ENCODE measurements around the gene ZNF230. TPM values are rescaled to one million over a fixed set of nuclear protein-coding genes. Genes with fewer than 3 reads are reported as not detected.
A peak's percentile ranks its signal among the peaks of the same experiment; 100 is the strongest.

Gene ZNF230
- 1 to 10 TPM; 3.8 to 5.7 TPM for total RNA-seq
- polyA plus RNA-seq (2013, experiment 1 of 2) = 3.2 TPM
- 3.6 TPM for polyA plus RNA-seq (2013, experiment 2 of 2)
- long read RNA-seq, experiment 1 = 0 reads
- long read RNA-seq, experiment 2, full-length matches to known transcripts = 2 of 2 reads
- long read RNA-seq, experiment 2, partial matches to known transcripts = 0 of 2 reads
- long read RNA-seq, experiment 2, other reads (novel, unspliced or antisense) = 0 of 2 reads
- long read RNA-seq, experiment 3, full-length matches to known transcripts = 14 of 16 reads
- long read RNA-seq, experiment 3, partial matches to known transcripts = 1 of 16 reads
- long read RNA-seq, experiment 3, other reads (novel, unspliced or antisense) = 1 of 16 reads
- long read RNA-seq, experiment 4, full-length matches to known transcripts = 10 of 11 reads
- long read RNA-seq, experiment 4, partial matches to known transcripts = 1 of 11 reads
- long read RNA-seq, experiment 4, other reads (novel, unspliced or antisense) = 0 of 11 reads

GRCh38 chr19:44002566-44003460, at the start of gene ZNF230:
TSS of gene ZNF230 (plus strand) at chr19:44002957. CDS start at chr19:44007079, 4,122 bp downstream.
- no peaks in the 10 kb centered on the region for H3K27me3 ChIP-seq (ENCODE audit: control insufficient read depth, insufficient read depth, low read length, poor library complexity, severe bottlenecking)
- peak within 1 kb of the TSS; percentile 49 for H3K9ac ChIP-seq (ENCODE audit: extremely low read depth, low read length, poor library complexity, severe bottlenecking)
- no peak within 1 kb of the TSS for H3K27ac ChIP-seq (ENCODE audit: low read depth, low read length)
- peak; percentile 95 for DNase-seq
- H3K4me1 ChIP-seq (ENCODE audit: control insufficient read depth, insufficient read depth, low read length) = no peaks in the 10 kb centered on the region
- peak within 1 kb of the TSS; percentile 86 for H3K27ac Mint-ChIP-seq
- peaks cover 14% of the 10 kb centered on the region for H3K27me3 Mint-ChIP-seq (ENCODE audit: insufficient read depth)
- H3K36me3 Mint-ChIP-seq (ENCODE audit: low read depth) = peaks cover 19% of the 10 kb centered on the region
- H3K9me3 ChIP-seq (ENCODE audit: control insufficient read depth, low read length) = no peaks in the 10 kb centered on the region
- peaks cover 9% of the 10 kb centered on the region for H3K4me1 Mint-ChIP-seq
- 1% methylated on average over 25 to 47 of the region's 48 CpGs for WGBS, 2 experiments (ENCODE audit: insufficient coverage in 1 of 2, insufficient read length in 1 of 2)
- peaks cover 6% of the 10 kb centered on the region for H3K9me3 Mint-ChIP-seq
- H3K4me3 ChIP-seq (ENCODE audit: low read length) = peak within 1 kb of the TSS; percentile 93
- peaks cover 5% of the 10 kb centered on the region for H3K36me3 ChIP-seq (ENCODE audit: control insufficient read depth, insufficient read depth, low read length)
- no peak for TF ChIP-seq CTCF (conservative IDR thresholded peaks at IDR 0.05)
- peak within 1 kb of the TSS; percentile 85 for H3K4me3 Mint-ChIP-seq

- peaks cover 40% of the 10 kb centered on the region for H3K9me3 Mint-ChIP-seq
- peaks cover 42% of the 10 kb centered on the region for H3K9me3 ChIP-seq (ENCODE audit: control insufficient read depth, low read length)
- no peak for TF ChIP-seq CTCF (conservative IDR thresholded peaks at IDR 0.05)
- H3K4me1 ChIP-seq (ENCODE audit: control insufficient read depth, insufficient read depth, low read length) = no peaks in the 10 kb centered on the region
- no peak overlapping the region for H3K9ac ChIP-seq (ENCODE audit: extremely low read depth, low read length, poor library complexity, severe bottlenecking)
- H3K27ac Mint-ChIP-seq = no peak overlapping the region
- no peaks in the 10 kb centered on the region for H3K27me3 ChIP-seq (ENCODE audit: control insufficient read depth, insufficient read depth, low read length, poor library complexity, severe bottlenecking)
- peaks cover 11% of the 10 kb centered on the region for H3K36me3 ChIP-seq (ENCODE audit: control insufficient read depth, insufficient read depth, low read length)
- no peaks in the 10 kb centered on the region for H3K4me1 Mint-ChIP-seq
- peaks cover 3% of the 10 kb centered on the region for H3K27me3 Mint-ChIP-seq (ENCODE audit: insufficient read depth)
- no peak overlapping the region for H3K27ac ChIP-seq (ENCODE audit: low read depth, low read length)
- H3K4me3 Mint-ChIP-seq = no peak overlapping the region
- H3K36me3 Mint-ChIP-seq (ENCODE audit: low read depth) = peaks cover 58% of the 10 kb centered on the region
- H3K4me3 ChIP-seq (ENCODE audit: low read length) = no peak overlapping the region
- no peak for DNase-seq
- whole genome bisulfite sequencing, 2 experiments (ENCODE audit: insufficient coverage in 1 of 2, insufficient read length in 1 of 2) = 90 to 93% methylated on average over 1 to 2 of the region's 3 CpGs
These were observed 45.9 kb upstream of the ZNF230 start for GRCh38 chr19:43956827-43957226.

- H3K36me3 Mint-ChIP-seq (ENCODE audit: low read depth) = peaks cover 63% of the 10 kb centered on the region
- TF ChIP-seq CTCF (conservative IDR thresholded peaks at IDR 0.05) = no peak
These were observed 44.9 kb upstream of the ZNF230 start for GRCh38 chr19:43957891-43958290.

More at GRCh38 chr19:43957891-43958290, 44.9 kb upstream of the ZNF230 start:
- no peak overlapping the region for H3K4me3 Mint-ChIP-seq
- no peaks in the 10 kb centered on the region for H3K4me1 Mint-ChIP-seq
- Histone ChIP-seq H3K27ac (ENCODE audit: low read depth, low read length) (no peak overlapping the region), H3K9me3 (ENCODE audit: control insufficient read depth, low read length) (peaks cover 51% of the 10 kb centered on the region), H3K36me3 (ENCODE audit: control insufficient read depth, insufficient read depth, low read length) (peaks cover 15% of the 10 kb centered on the region), H3K4me3 (ENCODE audit: low read length) (no peak overlapping the region), H3K9ac (ENCODE audit: extremely low read depth, low read length, poor library complexity, severe bottlenecking) (no peak overlapping the region), H3K27me3 (ENCODE audit: control insufficient read depth, insufficient read depth, low read length, poor library complexity, severe bottlenecking) (no peaks in the 10 kb centered on the region), H3K4me1 (ENCODE audit: control insufficient read depth, insufficient read depth, low read length) (no peaks in the 10 kb centered on the region)
- no peak overlapping the region for H3K27ac Mint-ChIP-seq
- no peaks in the 10 kb centered on the region for H3K27me3 Mint-ChIP-seq (ENCODE audit: insufficient read depth)
- WGBS, 2 experiments (ENCODE audit: insufficient coverage in 1 of 2, insufficient read length in 1 of 2) = 96% methylated on average over 3 of the region's 3 CpGs
- no peak for DNase-seq
- H3K9me3 Mint-ChIP-seq = peaks cover 48% of the 10 kb centered on the region
